Esophagus squamous epithelium (tissue), 4 donors: ENCODE data around the gene OMA1.

Experiments used
- POLR2A ChIP-seq, 4 donors: fragments of 450-650 bp; IDR thresholded peaks; one replicate each; pipeline ENCODE4 v1.6.1; 2017; ENCODE audit warnings: antibody characterized with exemption in 4 of 4, mild to moderate bottlenecking in 4 of 4, moderate library complexity in 3 of 4
- TF ChIP-seq, protein P1 (sequence below), 6 experiments: fragments of 450-650 bp in 4 of 6; fragments of 200-600 bp in 2 of 6; sonication (generic) in 2 of 6; IDR thresholded peaks; one replicate each; pipeline ENCODE4 v1.5.1; 2016 to 2019; ENCODE audit warnings: antibody characterized with exemption in 6 of 6, mild to moderate bottlenecking in 4 of 6, moderate library complexity in 4 of 6

DNA sequence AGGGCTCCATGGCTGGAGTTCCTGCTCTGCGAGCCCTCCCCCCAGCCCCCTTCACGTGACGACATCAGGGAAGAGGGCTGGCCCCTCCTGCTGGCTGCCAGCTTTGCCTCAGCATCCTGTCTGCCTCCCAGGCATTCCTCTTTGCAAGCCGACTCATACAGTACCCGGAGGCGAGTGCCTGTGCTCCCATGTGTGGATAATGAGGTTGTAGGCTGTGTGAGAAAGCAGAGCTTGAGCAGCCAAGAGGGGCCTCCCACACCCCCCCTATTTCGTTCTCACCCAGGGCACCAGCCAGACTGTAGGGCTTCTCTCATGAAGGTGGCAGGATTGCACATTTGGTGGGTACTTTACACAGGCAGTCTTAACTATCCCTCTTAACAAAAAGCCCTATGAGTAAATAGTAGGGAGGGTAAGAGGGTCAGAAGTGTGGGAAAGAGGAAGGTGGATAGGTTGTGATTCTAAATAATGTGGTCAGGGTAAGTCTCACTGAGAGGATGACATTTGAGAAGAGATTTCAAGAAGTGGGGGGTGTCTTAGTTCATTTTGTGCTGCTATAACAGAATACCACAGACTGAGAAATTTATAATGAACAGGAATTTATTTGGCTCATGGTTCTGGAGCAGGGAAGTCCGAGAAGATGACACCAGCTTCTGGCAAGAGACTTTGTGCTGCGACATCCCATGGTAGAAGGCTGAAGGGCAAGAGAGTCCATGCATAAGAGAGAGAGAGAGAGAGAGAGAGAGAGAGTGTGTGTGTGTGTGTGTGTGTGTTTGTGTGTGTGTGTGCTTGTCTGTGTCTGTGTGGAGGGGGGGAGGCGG is 113.5 kb downstream of the OMA1 start:
- TF ChIP-seq, protein P1, sequence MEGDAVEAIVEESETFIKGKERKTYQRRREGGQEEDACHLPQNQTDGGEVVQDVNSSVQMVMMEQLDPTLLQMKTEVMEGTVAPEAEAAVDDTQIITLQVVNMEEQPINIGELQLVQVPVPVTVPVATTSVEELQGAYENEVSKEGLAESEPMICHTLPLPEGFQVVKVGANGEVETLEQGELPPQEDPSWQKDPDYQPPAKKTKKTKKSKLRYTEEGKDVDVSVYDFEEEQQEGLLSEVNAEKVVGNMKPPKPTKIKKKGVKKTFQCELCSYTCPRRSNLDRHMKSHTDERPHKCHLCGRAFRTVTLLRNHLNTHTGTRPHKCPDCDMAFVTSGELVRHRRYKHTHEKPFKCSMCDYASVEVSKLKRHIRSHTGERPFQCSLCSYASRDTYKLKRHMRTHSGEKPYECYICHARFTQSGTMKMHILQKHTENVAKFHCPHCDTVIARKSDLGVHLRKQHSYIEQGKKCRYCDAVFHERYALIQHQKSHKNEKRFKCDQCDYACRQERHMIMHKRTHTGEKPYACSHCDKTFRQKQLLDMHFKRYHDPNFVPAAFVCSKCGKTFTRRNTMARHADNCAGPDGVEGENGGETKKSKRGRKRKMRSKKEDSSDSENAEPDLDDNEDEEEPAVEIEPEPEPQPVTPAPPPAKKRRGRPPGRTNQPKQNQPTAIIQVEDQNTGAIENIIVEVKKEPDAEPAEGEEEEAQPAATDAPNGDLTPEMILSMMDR (IDR thresholded peaks at IDR 0.05) = no peak
- no peak for TF ChIP-seq POLR2A (IDR thresholded peaks at IDR 0.05)
